ENCODE data around the gene FAM168A. TPM values are rescaled to one million over a fixed set of nuclear protein-coding genes. Genes with fewer than 3 reads are reported as not detected.
"Not testable (repeated sequence)": the region's sequence is repeated elsewhere in the genome, so short reads cannot be mapped to it uniquely, and the experiment has no call there.

Gene FAM168A
- total RNA-seq, 1 donor from 2014 or later: 18.1 TPM

DNA sequence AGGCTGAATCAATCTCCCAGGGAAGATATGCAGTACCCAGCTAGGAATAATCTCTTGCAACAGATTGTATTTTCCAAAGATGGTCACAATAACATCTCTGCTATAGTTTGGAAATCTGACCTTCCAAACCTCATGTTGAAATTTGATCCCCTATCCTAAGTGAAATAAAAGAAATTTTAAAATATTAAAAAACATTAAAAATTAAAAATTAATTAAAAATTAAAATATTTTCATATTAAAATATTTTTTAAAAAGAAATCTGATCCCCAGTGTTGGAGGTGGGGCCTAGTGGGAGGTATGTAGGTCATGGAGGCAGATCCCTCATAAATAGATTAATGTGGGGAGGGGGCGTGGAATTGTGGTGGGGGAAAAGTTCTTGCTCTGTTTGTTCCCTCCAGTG is 79.7 kb downstream of the FAM168A start:
- no peak for DNase-seq

DNA sequence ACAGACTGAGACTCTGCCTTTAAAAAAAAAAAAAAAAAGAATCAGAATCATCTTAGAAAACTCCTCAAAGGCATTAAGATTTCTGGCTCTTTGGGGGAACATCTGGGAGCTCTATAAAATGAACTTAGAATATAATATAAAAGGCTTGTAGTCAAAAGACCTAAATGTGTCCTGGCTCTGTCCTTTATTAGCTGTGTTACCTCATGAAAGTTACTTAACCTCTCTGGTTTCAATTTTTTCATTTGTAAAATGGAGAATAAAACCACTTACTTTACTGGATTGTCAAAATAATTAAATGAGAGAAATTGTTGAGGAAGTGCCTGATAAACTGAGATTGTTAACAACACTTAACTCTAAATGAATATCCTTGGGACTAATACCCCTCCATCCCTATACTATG is 81.8 kb downstream of the FAM168A start:
- no peak for DNase-seq

- DNase-seq: no peak
These were observed 84.2 kb downstream of the FAM168A start for GRCh38 chr11:73513707-73514106.

GRCh38 chr11:73510877-73511276 is 87.0 kb downstream of the FAM168A start:
- no peak for DNase-seq

DNA sequence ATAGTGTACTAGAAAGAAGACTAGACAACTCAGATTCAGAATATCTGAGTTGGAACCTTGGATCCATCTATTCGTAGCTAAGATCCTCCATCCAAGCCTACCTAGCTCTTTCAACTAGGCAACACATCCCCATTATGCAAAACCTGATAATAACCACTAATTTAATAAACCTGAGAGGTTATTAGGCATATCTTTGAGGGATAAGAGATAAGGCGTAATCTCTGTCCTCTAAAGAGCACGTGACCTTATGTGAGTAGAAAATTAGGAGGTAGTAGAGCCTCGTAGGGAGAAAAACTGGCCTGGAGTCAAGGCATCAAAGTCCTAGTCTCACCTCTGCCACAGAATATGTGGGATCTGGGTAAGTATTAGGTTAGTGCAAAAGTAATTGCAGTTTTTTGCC is 87.8 kb downstream of the FAM168A start:
- DNase-seq: no peak

DNA sequence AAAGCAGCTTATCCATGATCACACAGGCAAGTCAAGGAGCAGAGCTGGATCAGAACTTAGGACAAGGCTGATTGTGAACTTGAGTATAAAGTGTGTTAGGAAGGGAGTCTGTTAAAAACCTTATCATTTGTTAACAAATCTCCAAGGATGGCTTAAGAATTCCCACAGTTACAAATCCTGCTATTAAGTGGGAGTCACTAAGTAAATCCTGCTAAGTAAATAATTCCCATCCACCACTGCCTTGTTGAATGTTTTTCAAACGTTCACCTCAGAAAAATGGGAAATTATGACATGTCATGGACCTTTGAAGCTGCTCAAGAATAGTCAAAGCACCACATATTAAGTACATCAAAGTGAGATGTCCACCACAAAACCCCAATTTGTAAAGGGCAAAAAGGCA is 88.7 kb downstream of the FAM168A start:
- no peak for DNase-seq

DNA sequence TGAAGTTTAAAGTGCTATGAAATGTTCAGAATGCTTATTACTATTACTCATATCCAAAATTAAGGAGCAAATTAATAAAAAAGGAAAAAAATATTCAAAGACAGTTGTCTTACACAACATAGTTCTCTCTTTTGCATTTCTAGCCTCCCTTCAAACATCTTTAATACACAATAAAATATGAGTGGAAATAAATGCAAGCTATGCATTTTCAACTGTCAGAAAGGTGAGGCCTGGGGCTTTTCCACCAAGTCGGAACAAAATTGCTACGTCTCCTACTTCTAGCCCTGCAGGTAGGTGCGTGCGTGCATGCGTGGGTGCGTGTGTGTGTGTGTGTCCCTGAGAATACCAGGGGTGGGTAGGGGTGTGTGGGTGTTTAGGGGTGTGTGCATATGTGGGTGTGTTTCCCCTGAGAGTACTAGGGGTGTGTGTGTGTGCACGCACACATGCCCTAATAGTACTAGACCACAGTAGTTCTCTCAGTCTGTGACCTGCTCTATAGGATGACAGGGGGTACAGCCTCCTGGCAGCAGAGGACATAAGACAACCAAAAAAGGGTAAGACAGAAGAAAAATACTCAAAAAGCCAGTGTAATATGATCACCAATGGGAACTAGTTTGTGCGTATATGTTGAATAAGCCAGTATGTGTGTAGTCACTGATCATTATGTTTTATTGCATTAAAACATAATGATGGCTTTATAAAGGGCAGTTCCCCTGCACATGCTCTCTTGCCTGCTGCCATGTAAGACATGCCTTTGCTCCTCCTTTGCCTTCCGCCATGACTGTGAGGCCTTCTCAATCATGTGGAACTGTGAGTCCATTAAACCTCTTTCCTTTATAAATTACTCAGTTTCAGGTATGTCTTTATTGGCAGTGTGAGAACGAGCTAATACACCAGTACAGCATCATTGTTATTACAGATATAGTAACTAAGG is 89.4 kb downstream of the FAM168A start:
- DNase-seq: no peak

DNA sequence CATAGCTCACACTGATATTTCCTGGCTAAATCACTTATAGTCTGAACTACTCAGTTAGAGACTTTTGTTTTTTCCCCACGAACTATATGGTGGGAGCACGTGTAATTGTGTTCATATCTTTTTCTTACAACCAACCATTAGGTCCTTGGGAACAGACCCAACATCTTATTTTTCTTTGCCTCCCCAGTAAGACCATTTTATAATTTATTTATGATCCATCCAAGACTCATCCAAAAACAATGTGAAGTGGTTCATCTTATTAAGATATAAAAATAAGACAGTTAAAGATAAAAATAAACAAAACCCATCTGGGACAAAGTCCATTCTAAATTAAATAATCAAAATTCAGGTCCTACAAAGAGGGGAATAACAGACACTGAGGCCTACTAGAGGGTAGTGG is 90.8 kb downstream of the FAM168A start:
- no peak for DNase-seq

- DNase-seq: no peak
These were observed 91.9 kb downstream of the FAM168A start for GRCh38 chr11:73506038-73506437.

GRCh38 chr11:73498343-73498742 is 99.6 kb downstream of the FAM168A start:
- no peak for DNase-seq

DNA sequence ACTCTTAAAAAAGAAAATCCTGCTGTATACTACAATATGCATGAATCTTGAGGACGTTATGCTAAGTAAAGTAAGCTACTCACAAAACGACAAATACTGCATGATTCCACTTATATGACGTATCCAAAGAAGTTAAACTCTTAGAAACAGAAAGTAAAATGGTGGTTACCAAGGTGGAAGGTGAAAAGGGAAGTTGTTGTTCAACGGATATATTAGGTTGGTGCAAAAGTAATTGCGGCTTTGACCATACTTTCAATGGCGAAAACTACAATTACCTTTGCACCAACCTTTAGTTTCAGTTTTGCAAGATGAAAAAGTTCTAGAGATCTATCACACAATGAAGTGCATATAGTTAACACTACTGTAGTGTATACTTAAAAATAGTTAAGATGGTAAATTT is 101.8 kb downstream of the FAM168A start:
- DNase-seq: no peak

GRCh38 chr11:73495731-73496130 is 102.2 kb downstream of the FAM168A start:
- no peak for DNase-seq

DNA sequence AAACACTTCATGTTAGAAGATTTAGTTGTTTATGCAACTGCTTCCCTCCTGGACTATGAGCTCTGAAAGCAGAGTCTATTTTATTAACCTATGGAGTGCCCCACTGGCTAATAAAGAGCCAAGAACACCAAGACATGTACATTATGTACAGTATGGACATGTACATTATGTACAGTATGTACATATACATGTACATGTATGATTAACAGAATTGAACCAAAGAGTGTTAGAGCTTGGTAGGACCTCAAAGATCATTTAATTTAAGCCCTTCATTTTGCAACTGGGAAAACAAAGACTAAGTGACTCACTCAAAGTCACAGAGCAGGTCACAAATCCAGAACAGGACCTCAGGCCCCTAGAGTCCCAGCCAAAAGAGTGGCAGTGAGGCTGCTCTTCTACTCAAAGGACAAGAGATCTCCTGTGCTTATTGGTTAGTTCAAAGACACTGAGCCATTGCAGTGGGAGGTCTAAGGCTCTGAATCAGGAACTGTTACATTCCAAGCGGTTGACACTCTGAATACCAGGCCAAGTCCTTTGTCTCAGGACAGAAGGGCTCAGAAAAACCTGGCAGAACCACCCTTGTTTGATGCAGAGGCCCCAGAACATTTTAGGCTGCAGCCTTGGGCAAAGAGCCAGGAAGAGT is 103.8 kb downstream of the FAM168A start:
- DNase-seq: no peak

DNA sequence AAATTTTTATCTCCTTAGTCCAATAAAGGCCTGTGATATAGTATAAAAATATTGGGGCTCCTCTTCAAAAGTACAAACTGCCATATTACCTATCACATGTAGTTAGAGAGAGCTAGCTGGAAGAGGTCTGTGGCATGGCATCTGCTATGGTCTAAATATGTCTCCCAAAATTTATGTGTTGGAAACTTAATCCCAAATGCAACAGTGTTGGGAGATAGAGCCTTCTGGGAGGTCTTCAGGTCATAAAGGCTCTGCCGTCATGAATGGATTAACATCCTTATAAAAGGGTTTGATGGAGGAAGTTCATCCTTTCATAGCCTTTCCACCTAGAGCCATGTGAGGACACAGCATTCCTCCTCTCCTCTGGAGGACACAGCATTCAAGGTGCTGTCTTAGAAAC is 116.3 kb downstream of the FAM168A start:
- no peak for DNase-seq

GRCh38 chr11:73480677-73481076 is 117.2 kb downstream of the FAM168A start:
- no peak for DNase-seq

GRCh38 chr11:73478737-73479347 is 119.1 kb downstream of the FAM168A start:
- DNase-seq: no peak

- no peak for DNase-seq
These were observed 120.4 kb downstream of the FAM168A start for GRCh38 chr11:73477518-73477917.

DNA sequence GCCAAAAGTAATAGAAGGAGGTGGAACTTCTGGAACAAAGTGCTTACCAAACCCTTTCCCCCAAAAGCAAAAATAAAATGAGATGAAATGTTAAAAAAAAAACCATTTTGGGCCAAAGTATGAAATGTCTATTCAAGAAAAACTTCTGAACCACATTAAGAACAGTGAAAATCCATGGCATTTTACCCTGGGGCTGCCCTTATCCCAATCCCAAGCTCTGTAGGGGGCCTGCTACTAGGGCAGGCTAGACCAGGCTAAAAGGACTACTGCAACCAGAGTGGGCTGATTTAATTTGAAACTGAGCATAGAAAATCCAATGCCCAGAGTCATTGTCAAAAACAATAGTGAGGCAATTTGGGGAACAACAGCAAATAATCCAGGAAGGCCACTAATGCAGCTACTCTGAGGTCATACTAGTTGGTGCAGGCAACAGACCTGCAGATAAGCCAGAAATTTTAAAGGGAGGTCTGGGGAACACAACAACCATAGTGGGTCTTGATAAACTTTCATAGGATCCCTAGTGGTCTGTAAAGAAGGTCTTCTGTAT is 122.3 kb downstream of the FAM168A start:
- no peak for DNase-seq

DNA sequence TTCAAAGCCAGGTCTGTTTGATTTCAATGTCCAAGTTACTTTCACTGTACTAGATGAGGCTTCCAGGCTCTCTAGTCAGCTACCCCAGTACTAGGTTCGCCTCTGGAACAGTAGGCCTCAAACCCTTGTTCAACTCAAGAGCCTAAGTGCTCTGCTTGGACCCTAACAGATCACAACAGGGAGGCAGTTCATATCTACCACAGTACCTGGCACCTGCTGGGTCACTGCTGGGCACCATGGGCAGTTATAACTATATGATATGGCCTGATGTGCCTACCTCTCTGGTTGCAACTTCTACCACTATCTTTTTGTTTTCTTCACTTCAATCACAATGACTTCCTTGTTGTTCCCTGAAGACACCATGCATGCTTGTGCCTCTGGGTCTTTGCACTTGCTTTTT is 124.7 kb downstream of the FAM168A start:
- DNase-seq: no peak

DNA sequence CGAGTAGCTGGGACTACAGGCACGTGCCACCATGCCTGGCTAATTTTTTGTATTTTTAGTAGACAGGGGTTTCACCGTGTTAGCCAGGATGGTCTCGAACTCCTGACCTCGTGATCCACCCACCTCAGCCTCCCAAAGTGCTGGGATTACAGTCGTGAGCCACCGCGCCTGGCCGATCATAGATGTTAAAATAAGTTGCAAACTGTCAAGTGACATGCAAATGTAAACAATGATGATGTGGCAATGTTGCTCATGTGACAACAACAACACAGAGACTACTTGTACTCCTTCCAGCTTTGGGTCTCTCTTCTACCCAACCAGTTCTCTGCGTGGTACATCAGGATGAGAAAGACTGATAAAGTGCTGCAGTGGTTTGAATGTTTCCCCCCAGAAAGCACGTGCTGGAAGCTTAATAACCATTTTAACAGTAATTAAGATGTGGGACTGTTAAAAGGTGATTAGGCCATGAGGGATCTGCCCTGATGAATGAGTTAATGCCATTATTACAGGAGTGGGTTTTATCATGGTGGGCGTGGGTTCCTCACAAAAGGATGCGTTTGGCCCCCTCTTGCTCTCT is 127.8 kb downstream of the FAM168A start:
- DNase-seq: not testable (repeated sequence)

- DNase-seq: no peak
These were observed 128.5 kb downstream of the FAM168A start for GRCh38 chr11:73469401-73469800.

DNA sequence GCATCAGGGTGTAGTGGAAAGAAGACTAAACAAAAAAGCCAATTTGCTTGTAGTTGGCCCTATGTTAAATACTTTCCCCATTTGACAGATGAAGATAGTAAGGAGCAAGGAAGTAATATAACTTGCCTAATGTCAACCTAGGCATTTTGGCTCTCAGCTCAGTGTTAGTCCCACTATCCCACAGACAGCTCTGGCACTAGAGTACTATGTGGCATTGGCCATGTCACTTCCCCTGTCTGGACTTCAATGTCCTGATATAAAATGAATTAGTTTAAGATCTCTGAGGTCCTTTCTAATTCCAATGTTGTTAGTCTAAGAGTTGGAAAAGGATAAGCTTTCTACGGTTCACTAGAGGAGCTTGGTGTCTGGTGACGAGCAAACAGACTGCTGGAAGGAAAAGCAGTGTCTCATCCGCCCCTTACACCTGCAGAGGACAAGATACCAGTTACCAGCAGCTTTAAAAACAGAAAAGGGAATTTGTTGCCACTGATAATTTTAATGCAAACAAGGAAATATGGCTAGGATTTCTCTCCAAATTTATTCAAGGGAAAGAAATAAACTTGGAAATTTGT is 129.2 kb downstream of the FAM168A start:
- DNase-seq: no peak
